Activated naive CD4-positive, alpha-beta T cell treated with anti-CD3 and anti-CD28 coated beads for 36 hours (primary cell): Measurements from ENCODE around the gene SPSB2. TPM values are rescaled to one million over a fixed set of nuclear protein-coding genes. Genes with fewer than 3 reads are reported as not detected.

Source experiments
- total RNA-seq, 2 experiments: library from RNA; stranded (reverse); gene quantifications; one replicate each; pipeline ENCODE4 v1.2.3, GENCODE V29; 2021

SPSB2 gene
- total RNA-seq, 2 experiments from 2014 or later: 2.6 to 2.8 TPM

Other genes starting within 250 kb of the SPSB2 start
- gene LPAR5, start 237.3 kb downstream of the SPSB2 start, total RNA-seq: 1 to 10 TPM; 1.7 to 2.2 TPM
- gene ACRBP, start 225.9 kb downstream of the SPSB2 start, total RNA-seq: 1 to 10 TPM; 2.3 to 2.4 TPM
- gene ING4, start 210.2 kb downstream of the SPSB2 start, total RNA-seq: 10 to 100 TPM; 17.3 to 17.8 TPM
- 10 to 100 TPM; 52.6 to 56.6 TPM for gene ZNF384, start 183.9 kb downstream of the SPSB2 start, total RNA-seq
- gene PIANP, start 172.5 kb downstream of the SPSB2 start, total RNA-seq: under 1 TPM; 0.21 to 0.27 TPM
- gene COPS7A, start 149.3 kb downstream of the SPSB2 start, total RNA-seq: 10 to 100 TPM; 43.0 to 47.8 TPM
- 100 to 1,000 TPM; 140 to 143 TPM for gene MLF2, start 120.2 kb downstream of the SPSB2 start, total RNA-seq
- gene PTMS, start 106.9 kb downstream of the SPSB2 start, total RNA-seq: 10 to 100 TPM; 35.1 to 44.2 TPM
- 10 to 100 TPM; 22.8 to 25.1 TPM for gene LAG3, start 100.8 kb downstream of the SPSB2 start, total RNA-seq
- 100 to 1,000 TPM; 155 to 161 TPM for gene CD4, start 83.8 kb downstream of the SPSB2 start, total RNA-seq
- gene GPR162, start 51.5 kb downstream of the SPSB2 start, total RNA-seq: under 1 TPM in 1 of 2 experiments, not detected in 1; 0.24 TPM
- 1 to 10 TPM; 1.9 to 2.0 TPM for gene P3H3, start 44.9 kb downstream of the SPSB2 start, total RNA-seq
- under 1 TPM; 0.48 to 0.54 TPM for gene GNB3, start 32.4 kb downstream of the SPSB2 start, total RNA-seq
- 100 to 1,000 TPM; 106 to 108 TPM for gene CDCA3, start 22.0 kb downstream of the SPSB2 start, total RNA-seq
- gene USP5, start 21.2 kb downstream of the SPSB2 start, total RNA-seq: 100 to 1,000 TPM; 115 to 123 TPM
- 1,000 to 10,000 TPM; 1,222 to 1,282 TPM for gene TPI1, start 5.8 kb downstream of the SPSB2 start, total RNA-seq
- gene LRRC23, start 31.5 kb upstream of the SPSB2 start, total RNA-seq: 1 to 10 TPM; 6.3 to 6.4 TPM
- gene ENO2, start 41.3 kb upstream of the SPSB2 start, total RNA-seq: 100 to 1,000 TPM; 128 to 131 TPM
- gene ATN1, start 54.7 kb upstream of the SPSB2 start, total RNA-seq: 10 to 100 TPM; 20.1 to 22.2 TPM
- not detected for gene RNU7-1, start 70.5 kb upstream of the SPSB2 start, total RNA-seq
- 100 to 1,000 TPM; 242 to 245 TPM for gene C12orf57, start 70.7 kb upstream of the SPSB2 start, total RNA-seq
- gene PTPN6, start 78.1 kb upstream of the SPSB2 start, total RNA-seq: 100 to 1,000 TPM; 334 to 348 TPM
- 100 to 1,000 TPM; 389 to 392 TPM for gene PHB2, start 97.4 kb upstream of the SPSB2 start, total RNA-seq
- 10 to 100 TPM; 89.1 to 91.9 TPM for gene EMG1, start 97.6 kb upstream of the SPSB2 start, total RNA-seq
- 10 to 100 TPM; 22.7 to 27.2 TPM for gene LPCAT3, start 145.2 kb upstream of the SPSB2 start, total RNA-seq
- 1 to 10 TPM; 2.2 to 3.1 TPM for gene C1S, start 187.4 kb upstream of the SPSB2 start, total RNA-seq
- gene C1R, start 219.1 kb upstream of the SPSB2 start, total RNA-seq: 1 to 10 TPM; 1.4 to 1.5 TPM
- gene C1RL, start 235.9 kb upstream of the SPSB2 start, total RNA-seq: 10 to 100 TPM; 10.3 to 11.5 TPM